HCT116 (cell line): ENCODE results near the gene MATCAP1. TPM values are rescaled to one million over a fixed set of nuclear protein-coding genes. Genes with fewer than 3 reads are reported as not detected.
A peak's percentile ranks its signal among the peaks of the same experiment; 100 is the strongest.

Experiments
- ATAC-seq: fragments of 200-7000 bp; cut with Tn5 transposase; 2 replicates; pipeline ENCODE4 v1.9.1; 2020; ENCODE audit warnings: mild to moderate bottlenecking, moderate library complexity
- BruUV-seq: library from RNA; stranded (reverse); fragments of 400-500 nt; replicated peaks from 2 replicates; lab custom pipeline; 2021; lab: Mats Ljungman, UMichigan
- CTCF ChIA-PET: fragments of 300-600 bp; sonication (Branson Sonifier 250); formaldehyde crosslinking; loops from one replicate; lab custom pipeline; 2021; ENCODE audit warnings: antibody characterized with exemption; lab: Charles Lee
- POLR2A ChIA-PET: fragments of 300-600, 350-600 bp; sonication (Branson Sonifier 250); formaldehyde crosslinking; loops from one replicate; lab custom pipeline; 2021; ENCODE audit warnings: antibody characterized with exemption; lab: Charles Lee
- RAD21 ChIA-PET, 2 experiments: fragments of 300-600 bp; sonication (Branson Sonifier 250); formaldehyde crosslinking; loops; one replicate each; lab custom pipeline; 2023; ENCODE audit warnings: low total read pairs in 2 of 2; ENCODE audit not compliant: uncharacterized antibody in 2 of 2, unreplicated experiment in 2 of 2, low non-redundant PET in 1 of 2; lab: Charles Lee
- DNase-seq: peaks from one replicate; pipeline ENCODE4 v3.0.0-alpha.2; 2010; ENCODE audit warnings: low read depth, low spot score
- H2AFZ ChIP-seq: fragments of 200-600 bp; shearing (Covaris generic), sonication (generic); 2 replicates; pipeline ENCODE4 v1.6.1; 2017; ENCODE audit warnings: low read depth, mixed run types, mixed read lengths, antibody characterized with exemption, low read length; ENCODE audit not compliant: poor library complexity, severe bottlenecking
- H3K27ac ChIP-seq: 2 replicates; pipeline ENCODE4 v1.5.1; 2012; ENCODE audit warnings: low read depth, low read length
- H3K27me3 ChIP-seq: fragments of 200-600 bp; sonication (generic); 2 replicates; pipeline ENCODE4 v1.6.1; 2016; ENCODE audit warnings: mixed run types, low read length, mixed read lengths; ENCODE audit not compliant: insufficient read depth
- H3K36me3 ChIP-seq, 2 experiments: fragments of 200-500 bp in 1 of 2; fragments of 200-600 bp in 1 of 2; sonication (Bioruptor generic) in 1 of 2; sonication (generic) in 1 of 2; 2 replicates each; pipeline versions ENCODE4 v1.5.1 to v1.6.1; 2014 to 2016; ENCODE audit warnings: low read length in 2 of 2, inconsistent platforms in 1 of 2, mixed read lengths in 1 of 2, mixed run types in 1 of 2; ENCODE audit not compliant: insufficient read depth in 2 of 2, control insufficient read depth in 1 of 2
- H3K4me1 ChIP-seq, 2 experiments: fragments of 200-600 bp in 1 of 2; sonication (generic) in 1 of 2; 2 replicates each; pipeline versions ENCODE4 v1.5.1 to v1.6.1; 2012 to 2017; ENCODE audit warnings: low read length in 2 of 2, inconsistent platforms in 1 of 2, mild to moderate bottlenecking in 1 of 2, mixed read lengths in 1 of 2, mixed run types in 1 of 2, moderate library complexity in 1 of 2; ENCODE audit not compliant: insufficient read depth in 2 of 2, control insufficient read depth in 1 of 2
- H3K4me2 ChIP-seq: fragments of 200-600 bp; sonication (generic); 2 replicates; pipeline ENCODE4 v1.6.1; 2017; ENCODE audit warnings: mixed run types, low read length, mixed read lengths
- H3K4me3 ChIP-seq, 2 experiments: fragments of 200-600 bp in 1 of 2; sonication (generic) in 1 of 2; replicated peaks in 1 of 2; 2 replicates each; pipeline ENCODE4 v1.5.1; 2011 to 2016; ENCODE audit warnings: low read length in 2 of 2, control low read depth in 1 of 2, low read depth in 1 of 2, mild to moderate bottlenecking in 1 of 2, mixed read lengths in 1 of 2, mixed run types in 1 of 2
- H3K79me2 ChIP-seq: fragments of 200-600 bp; sonication (generic); 2 replicates; pipeline ENCODE4 v1.6.1; 2017; ENCODE audit warnings: mild to moderate bottlenecking, mixed run types, low read length, moderate library complexity, mixed read lengths; ENCODE audit not compliant: insufficient read depth
- H3K9ac ChIP-seq: fragments of 200-600 bp; sonication (generic); 2 replicates; pipeline ENCODE4 v1.6.1; 2016; ENCODE audit warnings: low read length, mixed read lengths
- H3K9me2 ChIP-seq: fragments of 200-600 bp; sonication (generic), shearing (Covaris generic); 2 replicates; pipeline ENCODE4 v1.6.1; 2017; ENCODE audit warnings: mixed run types, mild to moderate bottlenecking, moderate library complexity; ENCODE audit not compliant: insufficient read depth
- H3K9me3 ChIP-seq, 2 experiments: fragments of 200-500 bp in 1 of 2; fragments of 200-600 bp in 1 of 2; sonication (Bioruptor generic) in 1 of 2; sonication (generic) in 1 of 2; 2 replicates each; pipeline ENCODE4 v1.6.1; 2014 to 2017; ENCODE audit warnings: low read length in 2 of 2, mixed read lengths in 2 of 2, inconsistent platforms in 1 of 2, low read depth in 1 of 2, mild to moderate bottlenecking in 1 of 2, mixed run types in 1 of 2, moderate library complexity in 1 of 2; ENCODE audit not compliant: control insufficient read depth in 1 of 2, insufficient read depth in 1 of 2
- H4K20me1 ChIP-seq: fragments of 200-600 bp; sonication (generic), shearing (Covaris generic); 2 replicates; pipeline ENCODE4 v1.6.1; 2017; ENCODE audit warnings: mixed run types, mild to moderate bottlenecking, moderate library complexity; ENCODE audit not compliant: insufficient read depth
- CBX3 ChIP-seq: IDR thresholded peaks from 2 replicates; pipeline ENCODE4 v1.6.1; 2012; ENCODE audit warnings: low read depth
- CEBPB ChIP-seq: IDR thresholded peaks from 2 replicates; pipeline ENCODE4 v1.6.1; 2012; ENCODE audit warnings: low read depth
- EGR1 ChIP-seq: IDR thresholded peaks from 2 replicates; pipeline ENCODE4 v1.6.1; 2012; ENCODE audit warnings: low read depth
- ELF1 ChIP-seq: IDR thresholded peaks from 2 replicates; pipeline ENCODE4 v1.6.1; 2012; ENCODE audit warnings: low read depth, borderline replicate concordance
- EZH2 ChIP-seq: fragments of 200-600 bp; sonication (generic); IDR thresholded peaks from 2 replicates; pipeline ENCODE4 v1.6.1; 2017; ENCODE audit warnings: antibody characterized with exemption, mixed run types
- EZH2phosphoT487 ChIP-seq: fragments of 200-600 bp; IDR thresholded peaks from 2 replicates; pipeline ENCODE4 v1.6.1; 2018; ENCODE audit warnings: antibody characterized with exemption, borderline replicate concordance
- FOSL1 ChIP-seq: IDR thresholded peaks from 2 replicates; pipeline ENCODE4 v1.6.1; 2012; ENCODE audit warnings: low read depth
- MAX ChIP-seq: IDR thresholded peaks from 2 replicates; pipeline ENCODE4 v1.6.1; 2012
- POLR2A ChIP-seq: IDR thresholded peaks from 2 replicates; pipeline ENCODE4 v1.7.0; 2011; ENCODE audit warnings: borderline replicate concordance; ENCODE audit not compliant: insufficient read depth, insufficient read length; ENCODE audit errors: extremely low read depth
- POLR2AphosphoS5 ChIP-seq: IDR thresholded peaks from 2 replicates; pipeline ENCODE4 v1.6.1; 2011; ENCODE audit warnings: mild to moderate bottlenecking, low read depth, low read length, moderate library complexity
- RAD21 ChIP-seq: IDR thresholded peaks from 2 replicates; pipeline ENCODE4 v1.6.1; 2012; ENCODE audit warnings: low read depth, mild to moderate bottlenecking
- SP1 ChIP-seq: IDR thresholded peaks from 2 replicates; pipeline ENCODE4 v1.6.1; 2012; ENCODE audit warnings: low read depth
- SRF ChIP-seq: IDR thresholded peaks from 2 replicates; pipeline ENCODE4 v1.6.1; 2012; ENCODE audit warnings: low read depth
- TCF7L2 ChIP-seq: IDR thresholded peaks from 2 replicates; pipeline ENCODE4 v1.7.0; 2011; ENCODE audit warnings: borderline replicate concordance, inconsistent platforms; ENCODE audit not compliant: insufficient read depth, insufficient read length; ENCODE audit errors: extremely low read depth
- YY1 ChIP-seq: IDR thresholded peaks from 2 replicates; pipeline ENCODE4 v1.6.1; 2011; ENCODE audit warnings: low read length, low read depth, moderate library complexity, mild to moderate bottlenecking; ENCODE audit not compliant: insufficient replicate concordance; ENCODE audit errors: extremely low read depth
- ZFX ChIP-seq: fragments of 450-650 bp; IDR thresholded peaks from 2 replicates; pipeline ENCODE4 v1.6.1; 2017
- intact Hi-C: fragments of 100-400 bp; cut with micrococcal nuclease; formaldehyde crosslinking; loops from 2 replicates; pipeline ENCODE4 v1.10.0; 2022
- total RNA-seq: library from RNA; stranded (reverse); gene quantifications from one replicate; pipeline ENCODE4 v1.2.1, GENCODE V29; 2021; ENCODE audit not compliant: unreplicated experiment
- TF ChIP-seq, protein P1 (sequence below): IDR thresholded peaks from 2 replicates; pipeline ENCODE4 v1.6.1; 2012; ENCODE audit warnings: low read depth
- TF ChIP-seq, protein P2 (sequence below): IDR thresholded peaks from 2 replicates; pipeline ENCODE4 v1.6.1; 2011; ENCODE audit warnings: mild to moderate bottlenecking, low read length, moderate library complexity; ENCODE audit not compliant: insufficient replicate concordance; ENCODE audit errors: extremely low read depth
- TF ChIP-seq, protein P3 (sequence below), 3 experiments: fragments of 200-600 bp in 1 of 3; sonication (generic) in 1 of 3; IDR thresholded peaks in 2 of 3; conservative IDR thresholded peaks in 1 of 3; 2 replicates each; pipeline ENCODE4 v1.5.1; 2012 to 2017; ENCODE audit warnings: low read depth in 2 of 3, low read length in 2 of 3, antibody characterized with exemption in 1 of 3, borderline replicate concordance in 1 of 3, control low read depth in 1 of 3, mild to moderate bottlenecking in 1 of 3, mixed read lengths in 1 of 3, mixed run types in 1 of 3, moderate library complexity in 1 of 3; ENCODE audit not compliant: insufficient read depth in 1 of 3

Gene MATCAP1
- total RNA-seq, 1 experiment from 2014 or later = 38.7 TPM

DNA sequence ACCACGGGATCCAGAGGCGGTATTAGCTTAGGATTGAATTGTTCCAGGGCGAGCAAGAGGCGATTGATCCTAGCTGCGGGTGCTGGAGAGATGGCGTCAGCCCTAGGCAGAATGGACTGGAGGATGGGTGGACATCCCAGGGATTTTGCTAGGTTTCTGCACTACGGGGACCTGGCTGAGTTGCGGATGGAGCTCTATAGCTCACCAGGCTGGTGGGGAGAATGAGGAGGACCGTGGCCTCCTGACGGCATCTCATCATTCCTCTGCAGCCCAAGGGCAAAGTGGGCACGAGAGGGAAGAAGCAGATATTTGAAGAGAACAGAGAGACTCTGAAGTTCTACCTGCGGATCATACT lies 43.8 kb upstream of the MATCAP1 start:
- Histone ChIP-seq H4K20me1 (no peaks in the 10 kb centered on the region), H3K9me3 (no peaks in the 10 kb centered on the region), H3K4me1 (peaks cover 6 to 18% of the 10 kb centered on the region in 2 experiments; a peak in 3 of 4 replicates), H3K79me2 (peaks cover 18% of the 10 kb centered on the region), H3K36me3 (peaks cover 18 to 36% of the 10 kb centered on the region in 2 experiments; a peak in 3 of 4 replicates), H3K9me2 (no peaks in the 10 kb centered on the region), H3K27me3 (no peaks in the 10 kb centered on the region), H2AFZ (no peak overlapping the region), H3K27ac (peak overlapping the region; percentile 48), H3K4me2 (peak overlapping the region; percentile 88), H3K9ac (peak overlapping the region; percentile 80), H3K4me3 (peak overlapping the region; percentile 80 to 88)
- CTCF ChIA-PET = interaction anchor here (1.0 to 2.5 kb wide), 5 partner anchors 9 to 254 kb away, joined by 3 to 10 read pairs (median 9); partner anchors contain the start of gene ATP6V0D1
- RAD21 ChIA-PET = no interaction called here
- POLR2A ChIA-PET = interaction anchor here (0.8 to 1.6 kb wide), 8 partner anchors 9 to 57 kb away, joined by 3 to 13 read pairs (median 4); partner anchors contain the start of genes FHOD1 and NOL3
- ATAC-seq (no peak), DNase-seq (no peak)
- intact Hi-C loops = no loop called here
- no peak for TF ChIP-seq CEBPB
- no peak for TF ChIP-seq EGR1
- TF ChIP-seq FOSL1 = no peak
- TF ChIP-seq, protein P1, sequence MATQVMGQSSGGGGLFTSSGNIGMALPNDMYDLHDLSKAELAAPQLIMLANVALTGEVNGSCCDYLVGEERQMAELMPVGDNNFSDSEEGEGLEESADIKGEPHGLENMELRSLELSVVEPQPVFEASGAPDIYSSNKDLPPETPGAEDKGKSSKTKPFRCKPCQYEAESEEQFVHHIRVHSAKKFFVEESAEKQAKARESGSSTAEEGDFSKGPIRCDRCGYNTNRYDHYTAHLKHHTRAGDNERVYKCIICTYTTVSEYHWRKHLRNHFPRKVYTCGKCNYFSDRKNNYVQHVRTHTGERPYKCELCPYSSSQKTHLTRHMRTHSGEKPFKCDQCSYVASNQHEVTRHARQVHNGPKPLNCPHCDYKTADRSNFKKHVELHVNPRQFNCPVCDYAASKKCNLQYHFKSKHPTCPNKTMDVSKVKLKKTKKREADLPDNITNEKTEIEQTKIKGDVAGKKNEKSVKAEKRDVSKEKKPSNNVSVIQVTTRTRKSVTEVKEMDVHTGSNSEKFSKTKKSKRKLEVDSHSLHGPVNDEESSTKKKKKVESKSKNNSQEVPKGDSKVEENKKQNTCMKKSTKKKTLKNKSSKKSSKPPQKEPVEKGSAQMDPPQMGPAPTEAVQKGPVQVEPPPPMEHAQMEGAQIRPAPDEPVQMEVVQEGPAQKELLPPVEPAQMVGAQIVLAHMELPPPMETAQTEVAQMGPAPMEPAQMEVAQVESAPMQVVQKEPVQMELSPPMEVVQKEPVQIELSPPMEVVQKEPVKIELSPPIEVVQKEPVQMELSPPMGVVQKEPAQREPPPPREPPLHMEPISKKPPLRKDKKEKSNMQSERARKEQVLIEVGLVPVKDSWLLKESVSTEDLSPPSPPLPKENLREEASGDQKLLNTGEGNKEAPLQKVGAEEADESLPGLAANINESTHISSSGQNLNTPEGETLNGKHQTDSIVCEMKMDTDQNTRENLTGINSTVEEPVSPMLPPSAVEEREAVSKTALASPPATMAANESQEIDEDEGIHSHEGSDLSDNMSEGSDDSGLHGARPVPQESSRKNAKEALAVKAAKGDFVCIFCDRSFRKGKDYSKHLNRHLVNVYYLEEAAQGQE = no peak
- TF ChIP-seq YY1 = no peak
- TF ChIP-seq EZH2phosphoT487 = no peak
- TF ChIP-seq SP1 = no peak
- TF ChIP-seq EZH2 = no peak
- no peak for TF ChIP-seq POLR2AphosphoS5
- TF ChIP-seq ZFX = no peak
- no peak for TF ChIP-seq SRF
- TF ChIP-seq, protein P2, sequence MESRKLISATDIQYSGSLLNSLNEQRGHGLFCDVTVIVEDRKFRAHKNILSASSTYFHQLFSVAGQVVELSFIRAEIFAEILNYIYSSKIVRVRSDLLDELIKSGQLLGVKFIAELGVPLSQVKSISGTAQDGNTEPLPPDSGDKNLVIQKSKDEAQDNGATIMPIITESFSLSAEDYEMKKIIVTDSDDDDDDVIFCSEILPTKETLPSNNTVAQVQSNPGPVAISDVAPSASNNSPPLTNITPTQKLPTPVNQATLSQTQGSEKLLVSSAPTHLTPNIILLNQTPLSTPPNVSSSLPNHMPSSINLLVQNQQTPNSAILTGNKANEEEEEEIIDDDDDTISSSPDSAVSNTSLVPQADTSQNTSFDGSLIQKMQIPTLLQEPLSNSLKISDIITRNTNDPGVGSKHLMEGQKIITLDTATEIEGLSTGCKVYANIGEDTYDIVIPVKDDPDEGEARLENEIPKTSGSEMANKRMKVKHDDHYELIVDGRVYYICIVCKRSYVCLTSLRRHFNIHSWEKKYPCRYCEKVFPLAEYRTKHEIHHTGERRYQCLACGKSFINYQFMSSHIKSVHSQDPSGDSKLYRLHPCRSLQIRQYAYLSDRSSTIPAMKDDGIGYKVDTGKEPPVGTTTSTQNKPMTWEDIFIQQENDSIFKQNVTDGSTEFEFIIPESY = no peak
- TF ChIP-seq, protein P3, sequence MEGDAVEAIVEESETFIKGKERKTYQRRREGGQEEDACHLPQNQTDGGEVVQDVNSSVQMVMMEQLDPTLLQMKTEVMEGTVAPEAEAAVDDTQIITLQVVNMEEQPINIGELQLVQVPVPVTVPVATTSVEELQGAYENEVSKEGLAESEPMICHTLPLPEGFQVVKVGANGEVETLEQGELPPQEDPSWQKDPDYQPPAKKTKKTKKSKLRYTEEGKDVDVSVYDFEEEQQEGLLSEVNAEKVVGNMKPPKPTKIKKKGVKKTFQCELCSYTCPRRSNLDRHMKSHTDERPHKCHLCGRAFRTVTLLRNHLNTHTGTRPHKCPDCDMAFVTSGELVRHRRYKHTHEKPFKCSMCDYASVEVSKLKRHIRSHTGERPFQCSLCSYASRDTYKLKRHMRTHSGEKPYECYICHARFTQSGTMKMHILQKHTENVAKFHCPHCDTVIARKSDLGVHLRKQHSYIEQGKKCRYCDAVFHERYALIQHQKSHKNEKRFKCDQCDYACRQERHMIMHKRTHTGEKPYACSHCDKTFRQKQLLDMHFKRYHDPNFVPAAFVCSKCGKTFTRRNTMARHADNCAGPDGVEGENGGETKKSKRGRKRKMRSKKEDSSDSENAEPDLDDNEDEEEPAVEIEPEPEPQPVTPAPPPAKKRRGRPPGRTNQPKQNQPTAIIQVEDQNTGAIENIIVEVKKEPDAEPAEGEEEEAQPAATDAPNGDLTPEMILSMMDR (IDR thresholded peaks at IDR 0.05 in 2 of 3, conservative IDR thresholded peaks at IDR 0.05 in 1 of 3; ENCODE audit: borderline replicate concordance in 1 of 3, insufficient read depth in 1 of 3, low read depth in 2 of 3, low read length in 2 of 3) = no peak
- no peak for TF ChIP-seq POLR2A
- no peak for TF ChIP-seq MAX
- no peak for TF ChIP-seq ELF1
- no peak for TF ChIP-seq CBX3
- TF ChIP-seq TCF7L2 = no peak
- TF ChIP-seq RAD21 = no peak
- no TSS peak for BruUV-seq
